Measurements from ENCODE around the gene ANO9.

ANO9 gene

DNA sequence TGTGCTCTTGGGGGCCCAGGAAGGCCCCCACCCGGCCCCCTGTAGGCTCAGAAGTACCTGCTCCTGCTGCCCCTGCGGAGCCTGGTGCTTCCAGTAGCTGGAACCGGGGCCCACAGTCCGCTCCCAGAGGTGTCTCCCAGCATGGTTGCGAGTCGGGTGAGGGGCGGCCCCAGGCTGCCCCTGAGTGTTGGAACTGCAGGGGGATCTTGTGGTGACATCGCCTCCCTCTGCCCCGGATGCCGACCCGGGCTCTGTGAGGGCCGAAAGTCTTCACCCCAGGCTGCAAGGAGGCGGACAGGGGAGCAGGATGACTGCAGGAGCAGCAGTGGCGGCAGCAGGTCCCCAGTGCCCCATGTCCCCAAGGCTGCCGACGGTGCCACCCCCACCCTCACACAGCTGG lies 57.3 kb downstream of the ANO9 start:
- DNase-seq (ENCODE audit: low read depth in 2 of 2): no peak

- DNase-seq (ENCODE audit: low read depth in 2 of 2): no peak
These were observed 58.4 kb downstream of the ANO9 start for GRCh38 chr11:383431-383830.

DNA sequence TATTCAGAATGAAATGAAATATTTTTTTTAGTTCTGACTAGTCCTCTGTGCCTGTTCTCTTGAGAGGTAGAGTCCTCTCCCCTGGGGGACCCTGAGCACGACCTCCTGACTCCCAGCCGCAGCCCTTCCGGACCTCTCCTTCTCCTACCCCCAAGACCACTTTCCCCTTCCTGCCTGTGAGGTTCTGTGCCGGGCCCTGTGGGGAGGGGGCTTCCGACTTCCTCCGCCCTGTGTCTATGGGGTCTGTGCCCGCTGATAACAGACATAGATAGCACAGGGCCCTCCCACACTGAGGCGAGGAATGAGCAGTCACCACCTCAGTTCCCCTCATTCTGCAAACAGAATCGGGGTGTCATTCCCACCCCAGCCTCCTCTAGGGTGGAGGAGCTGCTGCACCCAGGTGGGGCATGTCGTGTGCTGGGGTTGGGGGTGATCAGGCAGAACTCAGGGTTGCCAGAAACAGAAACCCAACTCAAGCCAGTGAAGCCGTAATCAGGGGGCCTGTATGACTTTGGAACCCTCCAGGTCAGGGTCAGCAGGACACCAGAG lies 59.7 kb downstream of the ANO9 start:
- DNase-seq (ENCODE audit: low read depth in 2 of 2): no peak

GRCh38 chr11:381501-382072 lies 60.2 kb downstream of the ANO9 start:
- DNase-seq (ENCODE audit: low read depth in 2 of 2): no peak

DNA sequence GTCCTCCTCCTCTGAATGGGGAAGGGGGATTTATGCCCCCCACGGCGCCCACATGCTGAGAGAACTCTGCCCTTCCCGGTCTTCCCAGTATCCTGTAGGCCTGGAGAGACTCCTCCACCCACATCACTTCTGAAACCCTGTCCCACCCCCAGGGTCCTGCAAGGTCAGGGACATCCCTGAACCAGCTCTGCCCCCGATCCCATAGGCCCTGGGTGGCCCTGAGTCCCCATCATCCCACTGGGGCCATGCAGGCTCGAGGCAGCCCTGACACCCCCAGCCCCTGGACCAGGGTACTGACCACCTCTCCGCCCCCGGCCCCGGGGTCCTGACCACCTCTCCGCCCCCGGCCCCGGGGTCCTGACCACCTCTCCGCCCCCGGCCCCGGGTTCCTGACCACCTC lies 60.8 kb downstream of the ANO9 start:
- DNase-seq (ENCODE audit: low read depth in 2 of 2): no peak

DNA sequence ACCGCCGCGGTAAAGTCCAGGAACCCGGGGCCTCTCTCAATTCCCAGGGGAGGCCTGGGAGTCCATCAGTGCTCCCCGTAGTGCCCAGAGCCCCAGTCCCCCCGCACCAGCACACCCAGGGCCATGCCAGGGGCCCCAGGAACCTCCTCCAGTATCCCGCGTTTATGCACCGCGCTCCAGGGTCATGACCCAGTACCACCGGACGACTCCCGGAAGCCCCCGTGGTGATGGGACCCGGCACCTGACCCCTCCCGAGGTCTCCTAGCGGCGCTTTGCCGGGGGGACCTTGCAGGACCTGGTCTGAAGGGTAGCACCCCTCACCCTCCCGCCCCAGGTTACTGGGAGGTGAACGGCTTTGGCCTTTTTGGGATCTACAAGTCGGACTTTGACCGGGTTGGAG lies 61.3 kb downstream of the ANO9 start:
- DNase-seq (ENCODE audit: low read depth in 2 of 2): no peak

- DNase-seq (ENCODE audit: low read depth in 2 of 2): no peak
These were observed 61.7 kb downstream of the ANO9 start for GRCh38 chr11:380095-380480.

DNA sequence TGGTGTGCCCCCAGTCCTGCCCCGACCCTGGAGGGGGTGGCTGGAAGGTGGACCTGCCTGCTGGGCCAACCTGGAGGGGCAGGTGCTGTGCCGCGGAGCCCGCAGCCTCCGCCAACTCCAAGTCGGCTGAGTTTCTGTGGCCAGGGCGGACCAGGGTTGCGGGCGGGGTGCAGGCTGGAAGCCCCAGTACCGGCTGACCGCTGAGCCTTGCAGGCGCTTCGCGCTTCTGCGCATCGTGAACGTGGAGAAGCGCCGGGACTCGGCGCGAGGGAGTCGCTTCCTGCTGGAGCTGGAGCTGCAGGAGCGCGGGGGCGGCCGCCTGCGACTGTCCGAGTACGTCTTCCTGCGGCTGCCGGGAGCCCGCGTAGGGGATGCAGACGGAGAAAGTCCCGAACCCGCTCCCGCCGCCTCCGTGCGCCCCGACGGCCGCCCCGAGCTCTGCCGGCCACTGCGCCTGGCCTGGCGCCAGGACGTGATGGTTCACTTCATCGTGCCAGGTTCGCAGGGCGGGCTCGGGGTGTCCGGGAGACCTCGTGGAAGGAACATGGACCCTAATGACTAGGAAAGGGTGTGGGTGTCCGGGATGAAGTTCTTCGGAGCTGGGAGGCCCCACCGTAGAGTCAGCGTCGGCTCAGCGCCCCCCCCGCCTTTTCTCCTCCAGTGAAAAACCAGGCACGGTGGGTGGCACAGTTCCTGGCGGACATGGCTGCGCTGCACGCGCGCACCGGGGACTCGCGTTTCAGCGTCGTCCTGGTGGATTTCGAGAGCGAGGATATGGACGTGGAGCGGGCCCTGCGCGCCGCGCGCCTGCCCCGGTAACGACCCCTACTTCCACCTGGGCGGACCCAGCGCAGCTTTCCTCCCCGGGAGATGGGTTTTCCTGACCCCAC lies 62.4 kb downstream of the ANO9 start:
- no peak for DNase-seq (ENCODE audit: low read depth in 2 of 2)

DNA sequence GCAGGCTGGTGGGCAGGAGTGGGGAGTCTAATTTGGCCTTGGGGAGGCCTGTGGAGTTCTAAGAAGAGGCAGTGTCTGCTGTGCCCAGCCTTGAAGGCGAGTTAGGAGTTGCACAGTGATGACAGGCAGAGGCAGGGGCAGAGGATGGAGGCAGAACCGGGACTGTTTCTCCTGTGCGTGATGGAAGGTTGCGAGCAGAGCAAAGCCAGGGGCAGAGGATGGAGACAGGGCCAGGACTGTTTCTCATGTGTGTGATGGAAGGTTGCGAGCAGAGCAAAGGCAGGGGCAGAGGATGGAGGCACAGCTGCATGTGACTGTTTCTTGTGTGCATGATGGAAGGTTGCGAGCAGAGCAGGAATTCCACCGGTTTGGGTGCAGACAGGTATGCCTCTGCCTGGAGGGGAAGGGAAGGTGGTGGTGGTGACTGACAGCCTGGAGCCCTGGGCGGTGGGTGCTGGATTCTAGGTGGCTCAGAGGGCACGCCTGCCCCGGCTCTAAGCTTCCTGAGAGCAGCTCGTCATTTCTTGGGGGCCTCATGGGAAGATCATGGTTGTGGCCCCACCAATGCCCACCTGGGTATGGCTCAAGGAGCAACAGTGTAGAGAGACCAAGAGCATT lies 63.8 kb downstream of the ANO9 start:
- no peak for DNase-seq (ENCODE audit: low read depth in 2 of 2)

GRCh38 chr11:377174-377865 lies 64.5 kb downstream of the ANO9 start:
- DNase-seq (ENCODE audit: low read depth in 2 of 2): no peak

DNA sequence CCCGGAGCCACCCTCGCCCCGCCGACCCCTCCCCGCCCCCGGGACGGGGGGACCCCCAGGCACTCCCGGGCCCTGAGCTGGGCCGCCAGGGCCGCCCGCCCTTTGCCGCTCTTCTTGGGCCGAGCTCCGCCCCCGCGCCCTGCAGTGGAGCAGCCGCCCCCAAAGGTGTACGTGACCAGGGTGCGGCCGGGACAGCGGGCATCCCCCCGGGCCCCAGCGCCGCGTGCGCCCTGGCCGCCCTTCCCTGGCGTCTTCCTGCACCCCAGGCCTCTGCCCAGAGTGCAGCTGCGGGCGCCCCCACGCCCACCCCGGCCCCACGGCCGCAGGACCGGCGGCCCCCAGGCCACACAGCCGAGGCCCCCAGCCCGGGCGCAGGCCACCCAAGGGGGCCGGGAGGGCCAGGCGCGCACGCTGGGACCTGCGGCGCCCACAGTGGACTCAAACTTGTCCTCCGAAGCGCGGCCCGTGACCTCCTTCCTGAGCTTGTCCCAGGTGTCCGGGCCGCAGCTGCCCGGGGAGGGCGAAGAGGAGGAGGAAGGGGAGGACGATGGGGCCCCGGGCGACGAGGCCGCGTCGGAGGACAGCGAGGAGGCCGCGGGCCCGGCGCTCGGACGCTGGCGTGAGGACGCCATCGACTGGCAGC lies 65.2 kb downstream of the ANO9 start:
- no peak for DNase-seq (ENCODE audit: low read depth in 2 of 2)

DNA sequence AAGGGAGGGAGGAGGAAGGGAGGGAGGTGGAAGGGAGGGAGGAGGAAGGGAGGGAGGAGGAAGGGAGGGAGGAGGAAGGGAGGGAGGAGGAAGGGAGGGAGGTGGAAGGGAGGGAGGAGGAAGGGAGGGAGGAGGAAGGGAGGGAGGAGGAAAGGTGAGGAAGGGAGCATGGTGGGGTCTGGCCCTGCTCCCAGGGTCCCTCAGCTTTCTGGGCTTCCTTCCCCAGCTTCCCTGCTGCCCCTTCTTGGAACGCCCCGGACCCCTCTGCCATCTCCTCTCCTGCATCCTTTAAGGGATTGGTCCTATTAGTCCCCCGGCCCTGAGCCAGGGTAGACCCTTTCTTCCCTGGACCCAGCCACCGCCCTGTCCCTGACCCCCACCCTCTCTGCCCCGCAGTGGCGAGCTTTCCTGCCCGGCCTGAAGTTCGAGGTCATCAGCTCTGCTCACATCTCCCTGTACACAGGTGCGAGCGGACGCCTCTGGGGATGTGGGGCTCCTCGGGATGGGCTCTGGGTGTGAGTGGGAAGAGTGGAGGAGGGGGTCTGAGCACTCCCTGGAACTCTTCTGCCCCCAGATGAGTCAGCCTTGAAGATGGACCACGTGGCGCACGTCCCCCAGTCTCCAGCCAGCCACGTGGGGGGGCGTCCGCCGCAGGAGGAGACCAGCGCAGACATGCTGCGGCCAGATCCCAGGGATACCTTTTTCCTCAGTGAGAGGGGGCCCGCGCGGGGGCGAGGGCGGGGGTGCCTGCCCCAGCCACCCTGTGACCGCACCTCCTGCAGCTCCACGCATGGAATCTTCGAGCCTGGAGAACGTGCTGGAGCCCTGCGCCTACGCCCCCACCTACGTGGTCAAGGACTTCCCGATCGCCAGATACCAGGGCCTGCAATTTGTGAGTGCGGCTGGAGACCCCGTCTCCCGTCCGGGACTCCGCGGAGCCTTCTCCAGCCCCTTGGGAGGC lies 66.5 kb downstream of the ANO9 start:
- DNase-seq (ENCODE audit: low read depth in 2 of 2): no peak

DNA sequence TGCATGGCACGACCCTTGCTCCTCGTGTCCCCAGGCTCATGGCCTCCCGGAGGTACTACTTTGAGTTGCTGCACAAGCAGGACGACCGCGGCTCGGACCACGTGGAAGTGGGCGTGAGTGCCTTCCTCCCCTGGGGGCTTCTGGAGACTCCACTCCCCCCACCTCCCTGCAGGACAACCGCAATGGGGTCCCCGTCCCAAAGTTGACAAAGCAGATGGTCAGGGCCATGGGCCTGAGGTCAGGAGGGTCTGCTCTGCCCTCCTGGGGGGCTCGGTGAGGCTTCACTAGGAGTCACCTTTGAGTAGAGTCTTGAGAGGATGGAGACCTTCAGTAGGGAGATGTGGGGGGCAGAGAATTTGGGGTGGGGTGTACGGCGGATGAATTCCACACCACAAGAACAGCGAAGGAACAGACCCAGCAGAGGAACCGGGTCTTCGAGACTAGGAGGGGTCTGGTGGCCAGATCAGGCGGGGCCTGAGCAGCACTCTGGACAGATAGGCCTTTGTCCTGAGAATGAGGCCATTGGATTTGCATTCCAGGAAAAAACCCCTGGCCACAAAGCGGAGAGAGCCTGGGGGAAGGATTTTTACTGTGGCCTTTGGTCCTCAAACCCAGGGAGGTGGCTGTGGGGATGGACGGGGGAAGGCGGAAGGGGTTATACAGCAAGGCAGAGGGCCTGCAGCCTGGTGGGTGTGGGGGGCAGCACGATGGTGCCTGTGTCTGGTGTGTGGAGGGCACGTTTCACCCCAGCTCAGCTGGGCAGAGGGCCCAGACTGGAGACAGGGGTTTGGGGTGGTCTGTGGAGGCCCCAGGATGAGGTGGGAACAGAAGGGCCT lies 67.9 kb downstream of the ANO9 start:
- no peak for DNase-seq (ENCODE audit: low read depth in 2 of 2)

GRCh38 chr11:372809-373715 lies 68.7 kb downstream of the ANO9 start:
- no peak for DNase-seq (ENCODE audit: low read depth in 2 of 2)

- DNase-seq (ENCODE audit: low read depth in 2 of 2): no peak
These were observed 69.9 kb downstream of the ANO9 start for GRCh38 chr11:371716-372590.

GRCh38 chr11:371051-371450 lies 70.8 kb downstream of the ANO9 start:
- DNase-seq (ENCODE audit: low read depth in 2 of 2): no peak

All from fibroblast of skin of left biceps (primary cell).